Measurements from ENCODE around the gene DLG2. TPM values are rescaled to one million over a fixed set of nuclear protein-coding genes. Genes with fewer than 3 reads are reported as not detected.

The DLG2 gene
- total and polyA plus RNA-seq, 2 of the 4 experiments (the other 2 are of a cell fraction), result 0.31 to 0.36 TPM

- ATAC-seq (ENCODE audit: low read depth) (no peak), DNase-seq (no peak)
- no peak overlapping the region for H3K4ac ChIP-seq (ENCODE audit: low read depth, low read length)
- no peak overlapping the region for H2AK9ac ChIP-seq (replicated peaks; ENCODE audit: low read depth, low read length, poor library complexity)
- dilution Hi-C loops (cut with HindIII; ENCODE audit: low sequenced_read_pairs, unreplicated experiment) (no loop called here), in situ Hi-C loops (cut with MboI; ENCODE audit: low sequenced_read_pairs) (no loop called here), intact Hi-C loops (cut with micrococcal nuclease) (no loop called here)
- H4K5ac ChIP-seq (ENCODE audit: low read depth, low read length), result no peak overlapping the region
- no peak overlapping the region for H2BK20ac ChIP-seq (ENCODE audit: low read depth, low read length)
- no peaks in the 10 kb centered on the region for H3K79me1 ChIP-seq (ENCODE audit: low read depth in 1 of 2, low read length in 2 of 2)
- H3K4me2 ChIP-seq (ENCODE audit: low read depth, low read length), result no peak overlapping the region
- TF ChIP-seq MAZ (IDR thresholded peaks at IDR 0.05; ENCODE audit: borderline replicate concordance, low read depth, low read length) (no peak), POLR2A (IDR thresholded peaks at IDR 0.05; ENCODE audit: low read depth, low read length) (no peak), ELK1 (IDR thresholded peaks at IDR 0.05; ENCODE audit: borderline replicate concordance, low read depth, low read length) (no peak), USF2 (IDR thresholded peaks at IDR 0.05; ENCODE audit: low read depth, low read length) (no peak), RAD21 (IDR thresholded peaks at IDR 0.05; ENCODE audit: low read length) (no peak), CTCF (conservative IDR thresholded peaks at IDR 0.05; ENCODE audit: low read depth, low read length) (no peak), MXI1 (IDR thresholded peaks at IDR 0.05; ENCODE audit: borderline replicate concordance, low read depth, low read length) (no peak), RCOR1 (IDR thresholded peaks at IDR 0.05; ENCODE audit: insufficient replicate concordance, low read length) (no peak), SMC3 (IDR thresholded peaks at IDR 0.05; ENCODE audit: low read depth, low read length) (no peak), BHLHE40 (IDR thresholded peaks at IDR 0.05; ENCODE audit: low read depth, low read length) (no peak), CEBPB (IDR thresholded peaks at IDR 0.05; ENCODE audit: low read depth, low read length) (no peak), FOS (IDR thresholded peaks at IDR 0.05; ENCODE audit: low read depth, low read length) (no peak)
- H3K4me3 ChIP-seq (ENCODE audit: insufficient read depth, low read depth, low read length), result no peak overlapping the region
- H4K91ac ChIP-seq (ENCODE audit: insufficient read depth, low read depth, low read length), result no peak overlapping the region
- H3K27me3 ChIP-seq (ENCODE audit: control insufficient read depth, insufficient read depth, low read length), result no peaks in the 10 kb centered on the region
- no peak overlapping the region for H3K14ac ChIP-seq (replicated peaks; ENCODE audit: low read depth, low read length)
- no peak overlapping the region for H3K23ac ChIP-seq (ENCODE audit: low read depth, low read length)
- no peak overlapping the region for H3K18ac ChIP-seq (ENCODE audit: low read depth, low read length)
- CTCF ChIA-PET, result no interaction called here
- H2BK5ac ChIP-seq (ENCODE audit: low read depth, low read length, poor library complexity, severe bottlenecking), result no peak overlapping the region
- no peak overlapping the region for H3K27ac ChIP-seq (ENCODE audit: insufficient read depth, low read length)
- no peaks in the 10 kb centered on the region for H3K36me3 ChIP-seq (ENCODE audit: control insufficient read depth, insufficient read depth, low read length)
- no peak overlapping the region for H3K56ac ChIP-seq (ENCODE audit: extremely low read depth, insufficient read depth, low read length)
- H4K8ac ChIP-seq (ENCODE audit: low read depth in 2 of 2, low read length in 2 of 2), result no peak overlapping the region
- H3K4me1 ChIP-seq (ENCODE audit: control insufficient read depth, insufficient read depth, low read length), result no peaks in the 10 kb centered on the region
- H4K20me1 ChIP-seq (ENCODE audit: insufficient read depth, low read length), result no peaks in the 10 kb centered on the region
- no TSS peak for BruUV-seq (replicated peaks)
- POLR2A ChIA-PET (ENCODE audit: unreplicated experiment), result no interaction called here
- no peak overlapping the region for H2BK15ac ChIP-seq (ENCODE audit: low read depth, low read length)
- H3K9me1 ChIP-seq (ENCODE audit: insufficient read depth, low read length), result no peaks in the 10 kb centered on the region
- H2AK5ac ChIP-seq (ENCODE audit: low read depth, low read length), result no peak overlapping the region
- H2BK120ac ChIP-seq (ENCODE audit: low read depth, low read length), result no peak overlapping the region
- H2AFZ ChIP-seq (replicated peaks; ENCODE audit: low read length, poor library complexity), result no peak overlapping the region
- no peak overlapping the region for H3K9ac ChIP-seq (ENCODE audit: low read depth, low read length)
- no peaks in the 10 kb centered on the region for H3K9me3 ChIP-seq (ENCODE audit: control insufficient read depth, insufficient read depth, low read length)
Observed at GRCh38 chr11:84137960-84138359, 1489.2 kb downstream of the DLG2 start.

Measured in IMR-90 (cell line).